ENCODE results near the gene EFCAB11.

The EFCAB11 gene

GRCh38 chr14:89954070-89955021 is at the start of gene EFCAB11:
EFCAB11 (minus strand) TSS chr14:89954730; CDS start chr14:89954660, 70 bp downstream.
- DNase-seq (ENCODE audit: extremely low read depth in 1 of 2, low read depth in 1 of 2), result peak; percentile 86 to 94

DNA sequence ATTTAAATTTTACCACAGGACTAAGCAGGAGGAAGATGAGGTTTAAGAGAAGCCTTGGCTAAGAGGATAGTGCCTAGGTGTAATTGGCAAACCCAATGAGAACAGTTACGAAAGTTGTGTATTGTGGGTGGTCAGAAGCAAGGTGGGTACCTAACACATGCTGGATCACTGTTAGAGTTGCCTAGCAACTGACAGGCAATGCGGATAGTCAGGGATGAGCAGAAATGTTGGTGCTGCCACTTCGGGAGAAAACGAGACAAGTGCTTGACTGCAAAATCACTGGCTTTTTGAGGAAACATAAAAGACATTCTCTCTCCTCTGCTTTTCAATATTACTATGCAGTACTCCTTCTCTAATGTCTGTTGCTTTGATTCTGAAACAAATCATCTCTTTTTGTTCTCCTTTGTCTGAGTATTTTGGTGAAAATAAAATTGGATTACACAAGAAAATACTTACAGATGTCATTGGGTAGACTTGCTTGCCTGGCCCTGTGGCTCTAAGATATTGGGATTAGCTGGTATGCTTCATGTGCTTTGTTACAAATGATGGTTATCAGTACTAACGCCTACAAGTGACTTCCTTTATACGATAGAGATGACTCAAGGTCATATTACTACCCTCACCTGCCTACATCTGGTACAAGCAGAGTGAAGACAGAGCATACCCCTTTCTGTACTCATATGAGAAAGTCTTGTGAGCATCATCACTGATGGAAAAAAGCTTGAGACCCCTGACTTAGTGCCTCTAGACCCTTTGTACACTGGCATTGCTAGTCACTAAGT is 49.2 kb upstream of the EFCAB11 start:
- no peak for DNase-seq (ENCODE audit: extremely low read depth in 1 of 2, low read depth in 1 of 2)

- DNase-seq (ENCODE audit: extremely low read depth in 1 of 2, low read depth in 1 of 2), result no peak
Observed at GRCh38 chr14:90000935-90001334, 46.4 kb upstream of the EFCAB11 start.

GRCh38 chr14:89996963-89997362 is 42.4 kb upstream of the EFCAB11 start:
- DNase-seq (ENCODE audit: extremely low read depth in 1 of 2, low read depth in 1 of 2), result no peak

GRCh38 chr14:89992273-89992672 is 37.7 kb upstream of the EFCAB11 start:
- DNase-seq (ENCODE audit: extremely low read depth in 1 of 2, low read depth in 1 of 2), result no peak

- no peak for DNase-seq (ENCODE audit: extremely low read depth in 1 of 2, low read depth in 1 of 2)
Observed at GRCh38 chr14:89990623-89991275, 36.2 kb upstream of the EFCAB11 start.

DNA sequence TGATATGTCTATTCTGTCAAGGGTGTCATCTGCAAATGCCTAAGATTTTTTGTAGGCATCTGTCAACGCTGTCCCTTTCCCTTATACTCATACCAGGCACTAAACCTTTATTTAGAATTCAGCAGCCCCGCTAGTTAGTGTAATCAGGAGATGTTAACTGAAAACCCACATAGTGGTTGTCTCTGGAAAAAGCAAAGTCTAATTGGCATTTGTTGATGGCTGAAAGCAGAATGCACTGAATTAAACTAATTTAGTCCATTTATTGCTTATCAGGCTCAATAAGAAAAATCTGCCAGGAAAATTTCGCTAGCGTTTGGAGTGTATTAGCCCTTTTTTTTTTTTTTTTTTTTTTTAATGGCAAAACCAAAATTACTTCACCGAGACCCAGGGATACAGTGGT is 35.7 kb upstream of the EFCAB11 start:
- DNase-seq (ENCODE audit: extremely low read depth in 1 of 2, low read depth in 1 of 2), result no peak

- no peak for DNase-seq (ENCODE audit: extremely low read depth in 1 of 2, low read depth in 1 of 2)
Observed at GRCh38 chr14:89988787-89989186, 34.3 kb upstream of the EFCAB11 start.

DNA sequence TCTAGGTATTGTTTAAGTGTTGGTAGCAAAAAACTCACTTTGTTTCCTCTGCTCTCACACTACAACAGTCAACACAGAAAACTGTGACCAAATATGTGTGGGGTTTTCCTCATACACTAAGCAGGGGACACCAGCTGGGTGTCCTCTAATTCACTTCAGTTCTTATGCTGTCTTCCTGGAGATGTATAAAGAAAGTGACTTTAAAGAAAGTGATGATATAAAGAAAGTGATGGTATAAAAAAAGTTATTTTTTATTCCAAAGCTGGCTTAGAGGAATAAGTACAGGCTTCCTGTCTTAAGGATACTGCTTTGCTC is 32.6 kb upstream of the EFCAB11 start:
- no peak for DNase-seq (ENCODE audit: extremely low read depth in 1 of 2, low read depth in 1 of 2)

DNA sequence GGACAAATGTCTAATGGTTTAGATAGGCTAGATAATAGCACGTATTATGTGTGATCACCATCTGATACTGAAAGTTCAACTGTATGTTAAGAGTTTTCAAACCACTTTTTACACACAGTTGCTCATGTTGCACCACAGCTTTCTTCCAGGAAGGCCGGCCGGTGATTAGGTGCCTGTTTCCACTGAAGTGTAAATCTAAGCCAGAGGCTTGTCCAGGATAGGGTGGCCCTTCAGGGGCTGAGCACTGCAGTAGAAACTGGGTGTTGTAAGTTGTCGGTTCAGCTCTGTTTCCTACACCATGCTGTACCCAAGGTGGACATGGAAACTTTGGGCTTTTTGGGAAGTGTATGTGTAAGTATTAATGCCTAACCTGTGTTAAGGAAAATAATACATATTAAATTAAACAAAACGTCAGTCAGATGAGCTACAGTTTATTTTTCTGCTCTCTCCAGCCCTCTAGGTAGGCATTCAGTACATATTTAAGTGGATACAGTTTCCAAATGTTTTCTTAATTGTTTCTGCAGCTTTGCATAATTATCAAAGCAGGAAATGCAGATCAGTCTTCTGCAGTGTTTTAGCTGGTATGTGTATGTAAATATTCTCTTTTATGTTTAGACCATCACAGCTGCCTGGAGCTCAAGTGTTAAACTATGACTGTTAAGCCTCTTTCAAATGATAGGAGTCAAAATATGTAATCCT is 32.1 kb upstream of the EFCAB11 start:
- no peak for DNase-seq (ENCODE audit: extremely low read depth in 1 of 2, low read depth in 1 of 2)

DNA sequence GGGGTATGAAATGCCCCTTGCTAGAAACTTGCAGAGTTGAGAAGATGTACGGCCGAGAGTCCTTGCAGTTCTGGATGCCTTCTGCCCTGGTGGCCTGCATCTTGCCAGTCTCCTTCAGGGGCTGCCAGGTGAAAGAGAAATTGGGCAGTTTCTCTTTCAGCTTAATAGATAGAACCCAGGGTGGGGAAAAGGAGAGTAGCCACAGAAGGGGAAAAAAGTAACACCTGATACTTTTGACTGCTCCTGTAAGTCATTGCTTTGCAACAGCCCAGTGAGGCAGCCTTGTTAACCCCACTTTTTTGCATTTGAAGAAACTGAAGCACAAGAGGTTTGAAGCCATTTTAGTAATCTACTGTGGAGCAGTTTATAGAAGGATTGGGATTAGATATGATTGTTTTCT is 28.8 kb upstream of the EFCAB11 start:
- no peak for DNase-seq (ENCODE audit: extremely low read depth in 1 of 2, low read depth in 1 of 2)

DNA sequence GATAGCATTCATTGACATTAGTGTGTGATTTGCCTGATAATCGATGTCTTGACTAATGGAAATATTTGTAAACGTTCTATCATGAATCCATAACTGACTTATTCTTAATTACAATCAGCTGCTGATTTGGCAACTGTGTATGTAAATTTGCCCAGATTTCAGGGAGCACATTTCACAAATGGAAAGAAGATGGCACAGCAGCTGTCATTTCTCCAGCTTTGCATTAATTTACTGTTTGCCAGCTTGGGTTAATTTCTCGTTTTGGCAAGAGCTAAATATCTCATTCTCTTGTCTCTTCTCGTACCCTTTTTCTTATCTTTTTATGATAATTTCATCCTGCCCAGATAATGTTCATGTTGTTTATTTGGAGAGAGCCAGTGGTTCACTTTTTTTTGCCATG is 24.1 kb upstream of the EFCAB11 start:
- no peak for DNase-seq (ENCODE audit: extremely low read depth in 1 of 2, low read depth in 1 of 2)

DNA sequence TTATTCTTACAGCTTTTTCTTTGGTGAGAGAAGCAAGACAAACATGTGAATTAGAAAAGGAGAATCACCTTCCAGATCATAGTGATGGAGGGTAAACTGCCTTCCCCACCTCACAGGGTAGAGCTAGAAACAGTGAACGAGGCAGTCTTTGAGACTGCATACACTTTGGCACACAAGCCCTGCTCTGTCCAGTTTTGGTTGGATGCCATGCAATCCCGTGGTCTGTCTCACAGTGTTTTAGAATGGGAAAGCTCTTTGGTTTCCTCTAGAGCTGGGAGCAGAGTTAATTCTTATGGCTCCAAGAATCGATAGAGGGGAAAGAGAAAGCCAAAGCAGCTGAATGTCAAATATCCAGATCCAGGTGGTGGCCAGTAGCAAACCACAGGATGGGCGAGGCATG is 23.1 kb upstream of the EFCAB11 start:
- DNase-seq (ENCODE audit: extremely low read depth in 1 of 2, low read depth in 1 of 2), result no peak

DNA sequence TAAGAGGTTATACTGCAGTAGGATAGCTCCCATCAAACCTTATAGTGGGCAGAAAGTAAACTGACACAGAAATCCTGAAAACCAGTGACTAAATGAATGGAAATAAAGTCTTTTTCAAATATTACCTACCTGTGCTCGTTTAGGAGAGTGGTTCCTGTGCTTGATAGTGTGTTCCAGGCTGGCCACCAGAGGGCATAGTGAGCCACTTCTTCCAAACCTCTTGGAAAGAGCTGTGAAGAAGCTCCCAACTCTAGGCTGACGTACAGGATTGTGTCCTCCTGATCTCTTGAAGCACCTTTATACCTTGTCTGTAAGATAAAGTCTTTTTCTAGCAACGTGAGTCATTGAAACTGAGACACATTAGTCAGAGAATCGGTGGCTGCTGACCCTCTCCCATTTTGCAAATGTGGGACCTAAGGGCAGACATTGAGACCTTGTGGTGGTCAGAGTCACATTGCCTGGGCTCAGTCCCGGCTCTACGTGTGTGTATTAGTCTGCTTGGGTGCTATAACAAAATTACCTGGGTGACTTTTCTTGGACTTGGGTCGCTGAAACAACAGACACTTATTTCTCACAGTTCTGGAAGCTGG is 18.8 kb upstream of the EFCAB11 start:
- DNase-seq (ENCODE audit: extremely low read depth in 1 of 2, low read depth in 1 of 2), result peak in 1 of 2 donors; percentile 17

DNA sequence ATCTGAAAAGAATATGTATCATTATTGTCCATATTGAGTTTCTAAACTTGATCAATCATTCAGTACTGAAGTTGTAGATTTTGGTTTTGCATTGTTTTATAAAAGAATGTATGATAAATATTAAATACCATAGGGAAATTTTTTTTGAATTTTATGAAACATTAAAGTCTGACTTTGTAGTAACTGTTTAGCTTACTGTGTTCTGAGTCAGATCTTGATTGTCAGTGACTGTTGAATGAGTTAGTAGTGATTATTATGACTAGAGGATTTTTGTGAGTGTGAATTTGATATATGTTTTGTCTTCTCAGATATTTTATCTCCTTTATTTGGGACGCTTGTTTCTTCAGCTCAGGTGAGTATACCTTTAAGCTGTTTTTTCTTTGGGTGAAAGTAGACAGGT is 11.3 kb upstream of the EFCAB11 start:
- DNase-seq (ENCODE audit: extremely low read depth in 1 of 2, low read depth in 1 of 2), result no peak

DNA sequence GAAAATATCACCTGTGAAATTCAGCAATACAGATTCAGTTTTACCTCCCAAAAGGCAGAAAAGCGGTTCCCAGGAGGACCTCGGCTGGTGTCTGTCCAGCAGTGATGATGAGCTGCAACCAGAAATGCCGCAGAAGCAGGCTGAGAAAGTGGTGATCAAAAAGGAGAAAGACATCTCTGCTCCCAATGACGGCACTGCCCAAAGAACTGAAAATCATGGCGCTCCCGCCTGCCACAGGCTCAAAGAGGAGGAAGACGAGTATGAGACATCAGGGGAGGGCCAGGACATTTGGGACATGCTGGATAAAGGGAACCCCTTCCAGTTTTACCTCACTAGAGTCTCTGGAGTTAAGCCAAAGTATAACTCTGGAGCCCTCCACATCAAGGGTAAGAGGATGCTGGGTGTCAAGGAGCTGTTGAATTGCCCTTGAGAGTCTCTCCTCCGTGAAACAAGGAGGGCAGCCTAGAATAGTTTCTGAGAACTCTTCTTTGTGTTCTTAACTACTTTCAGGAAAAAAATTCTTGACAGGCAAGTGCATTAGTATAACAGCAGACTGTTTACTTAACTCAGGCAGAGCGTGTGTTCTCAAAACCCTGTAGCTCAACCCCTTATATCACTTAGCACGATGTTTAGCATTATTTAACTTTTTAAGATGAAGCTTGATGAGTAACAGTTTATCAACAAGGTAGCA is 8.9 kb upstream of the EFCAB11 start:
- DNase-seq (ENCODE audit: extremely low read depth in 1 of 2, low read depth in 1 of 2), result no peak

DNA sequence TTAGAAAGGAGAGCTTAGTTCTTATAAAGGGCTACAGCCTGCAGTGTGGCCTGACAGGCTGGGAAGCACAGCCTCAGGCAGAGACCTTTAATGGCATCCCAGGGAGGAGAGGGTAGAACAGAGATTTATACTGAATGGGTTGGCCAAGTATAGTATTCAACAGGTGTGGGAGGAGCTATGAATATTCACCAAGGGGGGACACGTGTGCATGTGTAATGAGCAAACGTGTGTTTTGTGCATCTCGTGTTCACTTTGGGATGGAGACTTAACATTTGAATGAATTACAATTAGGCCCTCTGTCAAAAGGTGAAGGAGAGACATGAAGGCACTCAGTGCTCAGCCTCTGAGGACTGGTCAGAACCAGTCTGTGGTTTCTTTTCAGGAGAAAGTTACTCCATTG is 6.4 kb upstream of the EFCAB11 start:
- DNase-seq (ENCODE audit: extremely low read depth in 1 of 2, low read depth in 1 of 2), result no peak

- no peak for DNase-seq (ENCODE audit: extremely low read depth in 1 of 2, low read depth in 1 of 2)
Observed at GRCh38 chr14:89959853-89960445, 5.4 kb upstream of the EFCAB11 start.

DNA sequence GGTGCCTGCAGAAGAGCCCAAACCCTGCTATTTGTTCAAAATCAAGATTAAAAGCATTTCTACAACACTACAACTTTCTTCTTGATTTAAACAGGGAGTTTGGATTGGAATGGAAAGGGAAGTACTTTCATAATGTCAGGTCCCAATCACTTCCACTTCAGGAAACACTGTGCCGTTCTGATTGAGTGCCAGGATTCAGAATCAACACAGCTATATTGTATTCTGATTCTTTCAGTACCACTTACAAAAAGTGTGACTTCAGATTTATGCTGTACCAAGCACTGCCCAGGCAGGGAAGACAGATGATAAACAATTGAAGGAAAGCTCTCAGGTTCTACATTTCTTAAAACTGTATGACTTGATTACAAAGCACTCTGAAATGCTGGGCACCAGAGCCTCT is 4.4 kb upstream of the EFCAB11 start:
- DNase-seq (ENCODE audit: extremely low read depth in 1 of 2, low read depth in 1 of 2), result no peak

- DNase-seq (ENCODE audit: extremely low read depth in 1 of 2, low read depth in 1 of 2), result no peak
Observed at GRCh38 chr14:89957791-89958190, 3.3 kb upstream of the EFCAB11 start.
